H9 (cell line): ENCODE data around the gene KCNG1. TPM values are rescaled to one million over a fixed set of nuclear protein-coding genes. Genes with fewer than 3 reads are reported as not detected.

Source experiments
- DNase-seq: peaks from one replicate; pipeline ENCODE4 v3.0.0-alpha.2; 2017
- H2AFZ ChIP-seq: one replicate; pipeline ENCODE4 v1.6.1; 2013; ENCODE audit warnings: mild to moderate bottlenecking, low read length, control low read depth, moderate library complexity
- H2AK5ac ChIP-seq: 2 replicates; pipeline ENCODE4 v1.6.1; 2013; ENCODE audit warnings: low read length, control low read depth, mixed read lengths; ENCODE audit not compliant: insufficient read length
- H2BK120ac ChIP-seq: one replicate; pipeline ENCODE4 v1.6.1; 2013; ENCODE audit warnings: low read depth, mild to moderate bottlenecking, low read length, control low read depth, inconsistent platforms; ENCODE audit not compliant: poor library complexity, severe bottlenecking
- H2BK12ac ChIP-seq: 2 replicates; pipeline ENCODE4 v1.6.1; 2013; ENCODE audit warnings: low read length, control low read depth, mixed read lengths, low read depth; ENCODE audit not compliant: insufficient read length
- H2BK15ac ChIP-seq: 2 replicates; pipeline ENCODE4 v1.6.1; 2013; ENCODE audit warnings: low read depth, low read length, control low read depth
- H2BK20ac ChIP-seq: one replicate; pipeline ENCODE4 v1.6.1; 2013; ENCODE audit warnings: low read depth, mild to moderate bottlenecking, low read length, control low read depth, inconsistent platforms; ENCODE audit not compliant: poor library complexity, severe bottlenecking
- H2BK5ac ChIP-seq: 2 replicates; pipeline ENCODE4 v1.6.1; 2013; ENCODE audit warnings: low read length, control low read depth, mixed read lengths; ENCODE audit not compliant: insufficient read length
- H3K14ac ChIP-seq: 2 replicates; pipeline ENCODE4 v1.6.1; 2013; ENCODE audit warnings: low read length, control low read depth; ENCODE audit not compliant: insufficient read depth
- H3K18ac ChIP-seq: 2 replicates; pipeline ENCODE4 v1.6.1; 2013; ENCODE audit warnings: low read depth, mild to moderate bottlenecking, mixed read lengths, low read length, control low read depth; ENCODE audit not compliant: insufficient read length
- H3K23ac ChIP-seq: 2 replicates; pipeline ENCODE4 v1.6.1; 2013; ENCODE audit warnings: low read length, control low read depth, mixed read lengths, low read depth; ENCODE audit not compliant: insufficient read length
- H3K23me2 ChIP-seq: 2 replicates; pipeline ENCODE4 v1.6.1; 2013; ENCODE audit warnings: low read depth, mild to moderate bottlenecking, mixed read lengths, low read length, control low read depth; ENCODE audit not compliant: insufficient read length, poor library complexity, severe bottlenecking
- H3K27ac ChIP-seq: 2 replicates; pipeline ENCODE4 v1.5.1; 2013; ENCODE audit warnings: low read length, control low read depth, mixed read lengths, low read depth; ENCODE audit not compliant: insufficient read length
- H3K27me3 ChIP-seq: 2 replicates; pipeline ENCODE4 v1.6.1; 2013; ENCODE audit warnings: low read length, control low read depth, inconsistent platforms; ENCODE audit not compliant: insufficient read depth
- H3K4ac ChIP-seq: 2 replicates; pipeline ENCODE4 v1.6.1; 2013; ENCODE audit warnings: low read depth, mild to moderate bottlenecking, control low read depth, inconsistent platforms, low read length, moderate library complexity
- H3K4me1 ChIP-seq: 2 replicates; pipeline ENCODE4 v1.6.1; 2013; ENCODE audit warnings: low read length, control low read depth, inconsistent platforms; ENCODE audit not compliant: insufficient read depth
- H3K4me2 ChIP-seq: 2 replicates; pipeline ENCODE4 v1.6.1; 2013; ENCODE audit warnings: low read length, control low read depth, mixed read lengths; ENCODE audit not compliant: insufficient read length, insufficient read depth
- H3K56ac ChIP-seq: 2 replicates; pipeline ENCODE4 v1.6.1; 2013; ENCODE audit warnings: low read depth, mild to moderate bottlenecking, mixed read lengths, low read length, control low read depth; ENCODE audit not compliant: insufficient read length
- H3K79me1 ChIP-seq: 2 replicates; pipeline ENCODE4 v1.6.1; 2013; ENCODE audit warnings: low read depth, mild to moderate bottlenecking, moderate library complexity, low read length, control low read depth, inconsistent platforms; ENCODE audit not compliant: insufficient read depth, poor library complexity, severe bottlenecking
- H3K79me2 ChIP-seq: 2 replicates; pipeline ENCODE4 v1.6.1; 2013; ENCODE audit warnings: low read length, control low read depth, inconsistent platforms; ENCODE audit not compliant: insufficient read depth
- H3K9ac ChIP-seq: 2 replicates; pipeline ENCODE4 v1.6.1; 2013; ENCODE audit warnings: low read length, control low read depth, mixed read lengths; ENCODE audit not compliant: insufficient read length; ENCODE audit errors: extremely low read depth
- H3K9me3 ChIP-seq: one replicate; pipeline ENCODE4 v1.6.1; 2013; ENCODE audit warnings: low read depth, low read length, inconsistent platforms; ENCODE audit not compliant: control insufficient read depth
- H3T11ph ChIP-seq: one replicate; pipeline ENCODE4 v1.6.1; 2013; ENCODE audit warnings: mild to moderate bottlenecking, low read length, control low read depth, inconsistent platforms
- H4K20me1 ChIP-seq: one replicate; pipeline ENCODE4 v1.6.1; 2013; ENCODE audit not compliant: control insufficient read depth, insufficient read length, insufficient read depth
- H4K5ac ChIP-seq: 2 replicates; pipeline ENCODE4 v1.6.1; 2013; ENCODE audit warnings: low read depth, mild to moderate bottlenecking, mixed read lengths, low read length, control low read depth; ENCODE audit not compliant: insufficient read length
- H4K8ac ChIP-seq: replicated peaks from 2 replicates; pipeline ENCODE4 v1.6.1; 2013; ENCODE audit warnings: low read length, control low read depth, mixed read lengths, low read depth; ENCODE audit not compliant: insufficient read length
- H4K91ac ChIP-seq: 2 replicates; pipeline ENCODE4 v1.6.1; 2013; ENCODE audit warnings: low read depth, mild to moderate bottlenecking, moderate library complexity, mixed read lengths, low read length, control low read depth; ENCODE audit not compliant: insufficient read length
- H3K27ac Mint-ChIP-seq, 3 experiments: 2 replicates in 2 of 3; 3 replicates in 1 of 3; pipeline ENCODE4 v1.8.0; 2020 to 2021; ENCODE audit warnings: mixed read lengths in 3 of 3, mild to moderate bottlenecking in 1 of 3, moderate library complexity in 1 of 3
- H3K27me3 Mint-ChIP-seq: 2 replicates; pipeline ENCODE4 v1.8.0; 2021; ENCODE audit warnings: low read depth, mild to moderate bottlenecking, moderate library complexity, mixed read lengths
- H3K36me3 Mint-ChIP-seq, 3 experiments: 2 replicates in 2 of 3; 3 replicates in 1 of 3; pipeline ENCODE4 v1.8.0; 2020 to 2021; ENCODE audit warnings: low read depth in 3 of 3, mixed read lengths in 3 of 3; ENCODE audit not compliant: insufficient read depth in 1 of 3
- H3K4me1 Mint-ChIP-seq, 2 experiments: 2 replicates each; pipeline ENCODE4 v1.8.0; 2020; ENCODE audit warnings: mixed read lengths in 2 of 2
- H3K4me3 Mint-ChIP-seq, 2 experiments: 2 replicates in 1 of 2; 3 replicates in 1 of 2; pipeline ENCODE4 v1.8.0; 2020 to 2021; ENCODE audit warnings: mild to moderate bottlenecking in 2 of 2, mixed read lengths in 2 of 2, moderate library complexity in 1 of 2
- H3K9me3 Mint-ChIP-seq, 2 experiments: 2 replicates in 1 of 2; 3 replicates in 1 of 2; pipeline ENCODE4 v1.8.0; 2020; ENCODE audit warnings: mild to moderate bottlenecking in 2 of 2, mixed read lengths in 2 of 2, moderate library complexity in 1 of 2
- CTCF ChIP-seq: fragments of 200-600 bp; sonication (generic); conservative IDR thresholded peaks from 3 replicates; pipeline ENCODE4 v1.8.0; 2021; ENCODE audit warnings: antibody characterized with exemption, mild to moderate bottlenecking
- WGBS: extraction: QIAGEN DNeasy Blood & Tissue Kit; methylation state at CpG from one replicate; pipeline ENCODE4 v1.1.7; 2013; ENCODE audit warnings: missing lambda C conversion rate, low lambda C conversion rate, mixed read lengths; ENCODE audit not compliant: insufficient read length; ENCODE audit errors: extremely low coverage; 5-methylcytosine and 5-hydroxymethylcytosine counted together
- total RNA-seq: library from RNA; stranded (reverse); gene quantifications from 2 replicates; pipeline ENCODE4 v1.2.1, GENCODE V29; 2021

Gene KCNG1
- total RNA-seq, 1 experiment from 2014 or later, result 13.2 TPM

GRCh38 chr20:50977066-50978021 is 45.6 kb downstream of the KCNG1 start:
- no peak overlapping the region; a peak in 1 of 7 replicates for H3K27ac Mint-ChIP-seq
- no CpG with 5 or more reads among the region's 20 CpGs for WGBS

More at GRCh38 chr20:50977066-50978021, 45.6 kb downstream of the KCNG1 start:
- H3K9me3 ChIP-seq, result no peaks in the 10 kb centered on the region
- peaks cover 16% of the 10 kb centered on the region for H3K27me3 Mint-ChIP-seq
- H4K20me1 ChIP-seq, result no peaks in the 10 kb centered on the region
- H2BK15ac ChIP-seq, result no peak overlapping the region
- no peak overlapping the region for H3K56ac ChIP-seq
- no peak overlapping the region for H2BK5ac ChIP-seq
- no peak overlapping the region for H3K4ac ChIP-seq
- no peaks in the 10 kb centered on the region for H3K23me2 ChIP-seq
- no peaks in the 10 kb centered on the region for H3K36me3 Mint-ChIP-seq
- H3K4me1 ChIP-seq, result no peaks in the 10 kb centered on the region
- no peak overlapping the region for H2BK20ac ChIP-seq
- no peak overlapping the region for H4K5ac ChIP-seq
- TF ChIP-seq CTCF, result no peak
- 0 out of 5 replicates have a peak, but pooled peaks cover 0 to 2% of the 10 kb centered on the region in 2 experiments for H3K9me3 Mint-ChIP-seq
- no peak overlapping the region for H3K9ac ChIP-seq
- H2AK5ac ChIP-seq, result no peak overlapping the region
- no peak for DNase-seq
- H2BK120ac ChIP-seq, result no peak overlapping the region
- no peak overlapping the region for H3K18ac ChIP-seq
- no peak overlapping the region for H2AFZ ChIP-seq
- no peak overlapping the region for H3K27ac ChIP-seq
- H3K79me2 ChIP-seq, result no peaks in the 10 kb centered on the region
- no peak overlapping the region; a peak in 1 of 5 replicates for H3K4me3 Mint-ChIP-seq
- no peak overlapping the region for H3K4me2 ChIP-seq
- no peak overlapping the region for H4K8ac ChIP-seq
- H3K79me1 ChIP-seq, result no peaks in the 10 kb centered on the region
- no peak overlapping the region for H3K14ac ChIP-seq
- H4K91ac ChIP-seq, result no peak overlapping the region
- H3T11ph ChIP-seq, result no peak overlapping the region
- H3K23ac ChIP-seq, result no peak overlapping the region
- H3K27me3 ChIP-seq, result no peaks in the 10 kb centered on the region
- peaks cover 12 to 16% of the 10 kb centered on the region in 2 experiments for H3K4me1 Mint-ChIP-seq
- no peak overlapping the region for H2BK12ac ChIP-seq
